Activated CD4-positive, alpha-beta T cell treated with anti-CD3 and anti-CD28 coated beads, Interleukin-2, amount 50 U/mL, for 16 hours (primary cell): Measurements from ENCODE around the gene SAFB2.

ENCODE experiments used
- DNase-seq: peaks from one replicate; pipeline ENCODE4 v3.0.0-alpha.2; 2020

SAFB2 gene

DNA sequence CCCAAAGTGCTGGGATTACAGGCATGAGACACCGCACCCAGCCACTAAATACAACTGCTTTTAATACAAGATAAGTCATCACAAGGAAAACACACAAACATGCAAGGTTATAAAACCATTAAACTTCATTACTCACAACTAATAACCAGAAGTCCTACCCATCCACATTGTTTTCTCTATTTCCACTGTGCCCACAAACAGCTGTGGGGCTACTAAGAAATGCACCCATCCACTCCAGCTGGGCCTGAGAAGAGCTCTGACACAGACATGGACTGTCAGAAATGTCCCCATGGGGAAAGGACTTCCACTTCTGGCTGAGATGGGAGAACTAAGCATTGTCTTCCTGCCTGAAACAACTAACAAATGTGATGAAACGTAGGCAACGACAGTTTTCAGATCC, 17.2 kb downstream of the SAFB2 start:
- no peak for DNase-seq

DNA sequence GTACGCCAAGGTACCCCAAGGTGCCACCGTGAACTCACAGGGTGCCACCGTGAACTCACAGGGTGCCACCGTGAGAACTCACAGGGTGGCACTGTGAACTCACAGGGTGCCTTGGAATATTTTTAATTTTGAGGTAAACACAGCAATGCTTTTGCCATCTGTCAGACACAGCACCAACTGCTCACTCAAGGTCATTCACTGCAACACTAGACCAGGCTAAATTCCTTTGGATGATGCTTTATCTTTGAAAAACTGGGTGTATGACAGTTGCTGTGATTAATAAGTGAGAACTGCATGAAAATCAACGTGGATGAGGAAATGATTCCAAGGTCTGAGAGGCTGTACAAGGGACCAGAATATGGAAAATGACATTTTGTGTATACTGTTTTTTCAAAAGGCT, 18.9 kb downstream of the SAFB2 start:
- DNase-seq: no peak

GRCh38 chr19:5600797-5601196, 21.8 kb downstream of the SAFB2 start:
- no peak for DNase-seq

DNA sequence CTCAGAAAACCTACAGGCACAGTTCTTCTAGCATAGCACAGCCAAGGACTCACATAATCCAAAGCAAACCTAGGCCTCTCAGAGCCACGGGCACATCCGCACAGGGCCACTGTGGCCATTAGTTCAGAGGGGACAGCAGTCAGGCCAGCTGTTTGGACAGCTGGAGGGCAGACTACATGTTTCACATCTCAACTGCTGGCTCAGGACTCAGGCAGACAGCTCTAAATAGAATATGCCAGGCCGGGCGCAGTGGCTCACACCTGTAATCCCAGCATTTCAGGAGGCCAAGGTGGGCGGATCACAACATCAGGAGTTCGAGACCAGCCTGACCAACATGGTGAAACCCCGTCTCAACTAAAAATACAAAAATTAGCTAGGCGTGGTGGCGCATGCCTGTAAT, 26.8 kb downstream of the SAFB2 start:
- DNase-seq: no peak

DNA sequence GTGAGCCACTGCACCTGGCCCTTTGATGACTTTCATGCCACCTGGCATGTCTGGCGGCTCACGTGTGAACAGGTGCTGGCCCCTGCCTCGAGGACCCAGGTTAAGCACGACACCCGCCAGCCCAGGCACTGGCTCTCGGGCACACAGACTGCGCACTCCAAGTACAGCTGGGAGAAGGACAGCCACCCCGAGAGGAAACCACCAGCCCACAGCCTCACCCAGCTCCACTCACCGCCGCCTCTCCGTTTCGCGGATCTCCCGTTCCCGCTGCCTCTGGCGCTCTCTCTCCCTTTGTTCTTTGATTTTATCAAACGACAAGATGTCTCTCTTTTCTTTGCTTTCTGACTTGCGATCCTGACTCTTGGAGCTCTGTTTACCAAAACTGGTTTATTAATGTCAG, 27.4 kb downstream of the SAFB2 start:
- DNase-seq: no peak

DNA sequence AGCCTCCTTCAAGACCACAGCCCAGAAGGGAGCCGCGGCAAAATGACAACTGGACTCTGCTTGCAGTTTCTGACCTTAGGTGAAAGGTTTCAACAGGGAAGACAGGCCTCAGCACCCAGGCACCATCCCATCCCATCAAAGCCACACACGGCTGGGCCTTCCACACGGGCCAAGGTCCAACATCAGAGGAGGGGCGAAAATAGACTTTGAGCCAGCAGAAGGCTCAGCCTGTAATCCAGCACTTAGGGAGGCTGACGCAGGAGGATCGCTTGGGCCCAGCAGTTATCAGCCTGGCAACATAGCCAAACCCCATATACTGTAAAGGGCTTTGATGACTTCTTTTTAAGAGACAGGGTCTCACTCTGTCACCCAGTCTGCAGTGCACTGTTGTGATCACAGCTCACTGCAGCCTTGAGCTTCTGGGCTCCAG, 28.0 kb downstream of the SAFB2 start:
- DNase-seq: no peak

DNA sequence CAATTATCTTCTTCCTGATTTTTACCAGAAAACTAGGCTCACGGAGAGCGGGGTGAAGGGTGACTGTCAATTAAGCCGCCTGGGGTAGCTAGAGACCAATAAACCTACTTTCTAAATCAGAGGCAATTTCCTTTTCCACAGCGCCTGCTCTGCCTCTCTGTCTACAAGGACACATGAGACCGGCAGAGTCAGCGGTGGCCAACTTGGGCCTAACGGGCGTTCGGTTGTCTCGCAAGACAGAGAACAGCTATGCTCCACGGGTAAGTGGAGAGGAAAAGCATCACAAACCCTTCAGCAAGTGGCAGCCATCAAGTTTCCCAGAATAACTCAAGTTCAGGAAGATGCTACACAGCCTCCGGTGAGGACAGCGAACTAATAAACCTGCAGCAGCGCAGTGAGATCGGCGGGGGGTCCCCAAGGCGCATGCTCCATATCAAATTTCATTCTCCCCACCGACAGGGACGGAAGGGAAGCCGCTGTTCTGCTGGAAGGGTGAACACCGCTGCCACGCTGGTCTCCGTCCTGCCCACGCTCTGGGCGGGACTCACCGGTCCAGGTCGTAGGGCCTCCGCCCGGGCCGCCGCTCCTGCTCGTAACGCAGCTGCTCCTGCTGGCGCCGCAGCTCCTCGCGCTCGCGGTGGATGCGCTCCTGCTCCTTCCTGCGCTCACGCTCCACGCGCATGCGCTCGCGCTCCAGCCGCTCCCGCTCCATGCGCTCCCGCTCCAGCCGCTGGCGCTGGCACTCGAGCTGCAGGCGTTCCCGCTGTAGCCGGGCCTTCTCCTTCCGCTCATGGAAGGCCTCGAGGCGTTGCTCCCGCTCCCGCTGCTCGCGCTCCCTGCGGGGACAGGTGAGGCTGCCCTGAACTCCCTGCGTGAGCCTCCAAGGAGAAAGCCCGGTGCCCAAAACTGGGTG, 29.0 kb downstream of the SAFB2 start:
- DNase-seq: no peak

DNA sequence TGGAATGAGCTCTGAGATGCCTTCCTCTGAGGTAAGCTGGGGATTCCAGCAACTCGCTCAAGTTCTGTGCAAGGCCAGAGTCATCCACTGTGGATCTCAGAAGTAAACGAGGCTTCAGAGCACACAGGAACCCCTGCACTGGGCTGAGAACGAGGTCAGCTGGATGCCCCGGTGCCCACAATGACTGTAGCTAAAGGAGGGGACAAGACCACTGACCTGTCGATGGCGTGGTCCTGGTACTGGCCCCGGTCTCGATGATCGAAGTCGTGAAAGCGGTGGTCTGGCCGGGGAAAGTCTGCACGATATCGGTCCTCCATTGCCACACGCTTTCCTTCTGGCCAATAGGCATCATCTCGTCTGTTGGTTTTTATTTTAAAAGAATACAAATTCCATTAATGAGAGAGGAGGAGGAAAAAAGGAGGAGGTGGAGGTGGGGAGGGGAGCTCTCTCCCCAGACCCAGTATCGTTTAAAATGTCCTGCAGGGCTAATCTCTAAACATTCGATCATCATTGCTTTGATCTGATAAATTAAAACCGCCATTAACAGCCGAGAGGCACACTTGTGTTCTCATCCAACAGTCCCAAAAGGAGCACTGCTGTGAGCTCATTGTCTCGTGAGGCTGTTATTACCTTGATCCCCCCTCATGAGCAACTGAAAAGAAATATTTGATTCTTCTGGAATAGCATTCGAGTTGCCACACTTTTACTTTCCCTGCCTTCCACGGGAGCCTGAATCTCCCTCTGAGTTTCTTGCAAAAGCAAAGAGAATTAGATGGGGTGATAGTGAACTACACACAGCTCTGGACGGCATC, 29.8 kb downstream of the SAFB2 start:
- no peak for DNase-seq

DNA sequence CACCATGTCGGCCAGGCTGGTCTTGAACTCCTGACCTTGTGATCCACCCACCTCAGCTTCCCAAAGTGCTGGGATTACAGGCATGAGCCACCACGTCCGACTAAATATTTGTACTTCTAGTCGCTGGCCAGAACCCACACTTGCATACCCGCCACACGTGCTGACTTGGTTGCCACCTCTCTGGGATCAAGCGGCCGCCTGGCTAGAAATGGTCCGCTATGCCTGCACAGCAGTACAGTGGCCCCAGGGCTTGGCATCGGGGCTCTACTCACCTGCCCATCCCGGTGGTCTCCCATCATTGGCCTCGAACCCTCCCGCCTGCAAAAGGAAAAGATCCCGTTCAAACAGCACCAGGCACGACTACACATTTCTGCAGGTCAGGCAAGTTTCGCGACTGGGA, 31.1 kb downstream of the SAFB2 start:
- DNase-seq: no peak

GRCh38 chr19:5590865-5591154, 31.8 kb downstream of the SAFB2 start:
- DNase-seq: no peak

DNA sequence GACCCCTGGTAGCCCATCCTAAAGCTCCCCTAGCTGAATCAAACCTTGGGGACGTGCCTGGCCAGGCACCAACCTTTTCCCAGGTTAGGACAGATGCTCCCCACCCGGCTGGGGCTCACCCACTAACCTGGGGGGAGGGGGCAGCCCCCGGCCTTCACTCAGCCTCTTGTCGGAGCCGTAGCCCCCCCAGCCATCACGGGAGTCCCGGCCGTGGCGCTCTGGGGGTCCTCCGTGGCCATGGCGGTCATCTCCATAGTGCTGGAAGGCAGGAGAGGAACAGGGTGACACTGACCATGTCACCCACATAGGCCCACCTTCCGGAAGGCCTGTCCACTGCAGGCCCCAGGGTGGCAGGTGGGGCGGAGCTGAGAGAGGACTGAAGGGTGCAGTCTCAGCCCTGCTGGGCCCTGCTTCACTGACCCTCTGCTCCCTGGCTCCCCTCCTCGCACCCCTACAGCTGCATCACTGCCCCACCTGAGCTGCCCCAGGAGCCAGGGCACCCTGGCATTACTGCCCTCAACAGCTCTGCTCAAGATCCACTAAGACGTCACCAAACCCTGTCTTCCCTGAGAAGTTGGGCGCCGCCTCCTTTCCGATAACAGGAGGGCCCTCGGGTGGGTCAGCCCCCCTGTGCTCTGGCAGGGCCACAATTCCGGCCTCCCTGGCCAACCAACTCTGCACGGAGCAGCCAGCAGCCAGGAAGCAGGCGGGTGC, 32.3 kb downstream of the SAFB2 start:
- DNase-seq: no peak

GRCh38 chr19:5588906-5589676, 33.5 kb downstream of the SAFB2 start:
- DNase-seq: no peak

DNA sequence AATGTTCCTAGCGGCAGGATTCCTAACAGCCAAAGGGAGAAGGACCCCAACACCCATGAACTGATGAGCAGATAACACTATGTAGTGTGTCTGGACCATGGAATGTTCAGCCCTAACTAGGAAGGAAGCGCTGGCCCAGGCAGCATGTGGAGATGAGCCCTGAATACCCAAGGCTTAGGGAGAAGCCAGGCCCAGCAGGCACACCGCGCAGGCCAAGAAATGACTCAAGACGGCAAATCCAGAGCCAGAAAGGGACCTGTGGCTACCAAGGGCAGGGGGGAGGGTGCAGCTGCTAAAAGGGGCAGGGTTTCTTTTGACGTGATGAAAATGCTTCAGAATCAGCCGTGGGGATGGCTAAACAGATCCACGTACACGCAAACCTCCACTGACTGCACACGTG, 34.1 kb downstream of the SAFB2 start:
- DNase-seq: no peak

DNA sequence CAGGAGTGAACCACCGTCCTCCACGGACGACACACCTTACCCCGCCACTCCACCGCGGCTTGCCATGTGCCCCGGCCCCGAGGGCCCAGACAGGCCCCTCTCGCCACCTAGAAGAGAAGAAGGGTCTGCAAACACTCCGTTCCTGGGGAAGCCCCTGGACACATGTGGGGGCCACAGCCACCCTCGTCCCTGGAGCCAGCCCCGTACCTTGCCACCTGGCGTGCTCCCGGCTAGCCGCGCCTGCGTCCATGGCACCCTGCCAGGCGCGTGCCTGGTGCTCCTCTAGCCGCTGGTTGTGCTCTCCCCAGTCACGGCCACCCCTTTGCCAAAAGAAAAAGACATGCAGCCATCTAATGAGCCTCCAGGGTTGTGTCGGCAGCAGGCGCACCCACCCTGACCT, 34.9 kb downstream of the SAFB2 start:
- no peak for DNase-seq

- no peak for DNase-seq
Measured at GRCh38 chr19:5587071-5587455, 35.5 kb downstream of the SAFB2 start.

- no peak for DNase-seq
Measured at GRCh38 chr19:5586300-5587070, 36.1 kb downstream of the SAFB2 start.

DNA sequence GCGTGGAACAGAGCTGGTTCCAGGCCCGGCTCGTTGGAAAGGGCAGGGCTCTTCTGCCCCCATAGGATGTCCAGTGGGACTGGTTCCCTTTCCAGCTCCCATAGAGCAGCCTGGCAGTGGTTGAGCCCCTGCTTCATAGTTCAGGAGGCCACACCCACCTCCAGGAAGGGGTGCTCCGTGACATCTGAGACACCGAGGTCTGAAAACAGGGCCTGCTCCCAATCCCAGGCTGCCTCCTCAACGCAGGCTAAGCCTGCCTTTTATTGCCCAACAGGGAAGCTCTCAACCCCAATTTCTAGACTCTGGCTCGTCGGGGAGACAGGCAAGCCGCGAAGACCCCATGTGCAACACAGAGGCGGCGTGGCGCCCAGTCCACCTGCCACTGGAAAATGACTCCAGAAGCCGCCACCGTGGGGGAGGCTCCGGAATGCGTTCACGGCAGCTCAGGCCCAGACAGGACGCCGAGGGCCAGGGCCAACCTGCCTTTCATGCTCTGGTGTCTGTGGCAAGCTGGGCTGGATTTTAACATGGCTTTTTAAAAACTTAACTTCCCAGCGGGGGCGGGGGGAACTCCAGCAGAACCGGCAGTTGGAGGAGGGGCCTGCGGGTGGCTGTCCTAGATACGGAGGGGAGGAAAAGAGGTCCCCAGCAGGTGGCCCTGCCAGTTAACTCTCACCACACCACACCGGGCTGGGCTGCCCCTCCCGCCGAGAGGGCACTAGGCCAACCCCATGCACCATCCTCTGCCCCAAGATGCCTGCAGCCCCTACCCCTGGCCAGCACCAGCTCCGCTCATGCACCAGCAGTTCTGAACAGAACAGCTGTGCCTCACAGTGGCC, 36.9 kb downstream of the SAFB2 start:
- peak; percentile 25 for DNase-seq

- no peak for DNase-seq
Measured at GRCh38 chr19:5580161-5580571, 42.4 kb downstream of the SAFB2 start.

GRCh38 chr19:5579697-5580096, 42.9 kb downstream of the SAFB2 start:
- no peak for DNase-seq

GRCh38 chr19:5579286-5579685, 43.3 kb downstream of the SAFB2 start:
- DNase-seq: no peak
